Fibroblast of lung (primary cell): Measurements from ENCODE around the gene RETREG1. TPM values are rescaled to one million over a fixed set of nuclear protein-coding genes. Genes with fewer than 3 reads are reported as not detected.
A peak's percentile ranks its signal among the peaks of the same experiment; 100 is the strongest.

Experiments
- DNase-seq, 2 donors: peaks; one replicate each; pipeline versions ENCODE4 v3.0.0 to v3.0.0-alpha.2; 2010; ENCODE audit warnings: low read depth in 2 of 2
- H2AFZ ChIP-seq: 2 replicates; pipeline ENCODE4 v1.5.1; 2012; ENCODE audit warnings: low read length, control low read depth, inconsistent platforms
- H3K27ac ChIP-seq: 2 replicates; pipeline ENCODE4 v1.5.1; 2011; ENCODE audit warnings: low read length, control low read depth; ENCODE audit not compliant: insufficient read depth
- H3K27me3 ChIP-seq: 2 replicates; pipeline ENCODE4 v1.5.1; 2011; ENCODE audit warnings: mild to moderate bottlenecking, low read length; ENCODE audit not compliant: control insufficient read depth, insufficient read depth
- H3K36me3 ChIP-seq: 2 replicates; pipeline ENCODE4 v1.5.1; 2011; ENCODE audit warnings: low read length; ENCODE audit not compliant: control insufficient read depth, insufficient read depth
- H3K4me1 ChIP-seq: 2 replicates; pipeline ENCODE4 v1.5.1; 2011; ENCODE audit warnings: low read length; ENCODE audit not compliant: control insufficient read depth, insufficient read depth; ENCODE audit errors: extremely low read depth
- H3K4me2 ChIP-seq: 2 replicates; pipeline ENCODE4 v1.5.1; 2011; ENCODE audit warnings: low read length, control low read depth; ENCODE audit not compliant: insufficient read depth; ENCODE audit errors: extremely low read depth
- H3K4me3 ChIP-seq, 4 experiments: fragments of 200-600 bp in 1 of 4; sonication (generic) in 1 of 4; replicated peaks in 1 of 4; 2 replicates each; pipeline ENCODE4 v1.5.1; 2011 to 2016; ENCODE audit warnings: low read length in 4 of 4, low read depth in 3 of 4, mild to moderate bottlenecking in 3 of 4, control low read depth in 2 of 4, inconsistent platforms in 1 of 4, mixed read lengths in 1 of 4; ENCODE audit not compliant: insufficient read depth in 1 of 4; ENCODE audit errors: control extremely low read depth in 1 of 4
- H3K79me2 ChIP-seq: 2 replicates; pipeline ENCODE4 v1.5.1; 2012; ENCODE audit warnings: mild to moderate bottlenecking, low read length, inconsistent platforms; ENCODE audit not compliant: control insufficient read depth, insufficient read depth
- H3K9ac ChIP-seq: 2 replicates; pipeline ENCODE4 v1.5.1; 2011; ENCODE audit warnings: mild to moderate bottlenecking, low read length, control low read depth; ENCODE audit not compliant: insufficient read depth
- H3K9me3 ChIP-seq: 2 replicates; pipeline ENCODE4 v1.5.1; 2012; ENCODE audit warnings: low read depth, low read length; ENCODE audit not compliant: control insufficient read depth, insufficient read depth
- H4K20me1 ChIP-seq: 2 replicates; pipeline ENCODE4 v1.5.1; 2011; ENCODE audit warnings: low read length; ENCODE audit not compliant: control insufficient read depth, insufficient read depth; ENCODE audit errors: extremely low read depth
- CTCF ChIP-seq, 2 donors: IDR thresholded peaks in 1 of 2; conservative IDR thresholded peaks in 1 of 2; 1 replicate in 1 of 2; 2 replicates in 1 of 2; pipeline ENCODE4 v1.5.1; 2011 to 2012; ENCODE audit warnings: low read length in 2 of 2, control low read depth in 1 of 2, inconsistent platforms in 1 of 2, low read depth in 1 of 2, mild to moderate bottlenecking in 1 of 2
- EZH2 ChIP-seq: IDR thresholded peaks from 2 replicates; pipeline ENCODE4 v1.5.1; 2012; ENCODE audit warnings: low read length, control low read depth, mild to moderate bottlenecking; ENCODE audit errors: missing control alignments
- polyA minus RNA-seq: library from RNA; depleted of rRNA, polyadenylated mRNA; stranded (reverse); fragments of >200 nt; gene quantifications from 2 replicates; pipeline ENCODE4 v1.2.3, GENCODE V29; 2011; ENCODE audit warnings: low replicate concordance
- polyA plus RNA-seq, 2 donors: library from polyadenylated mRNA; depleted of rRNA in 1 of 2; stranded (reverse) in 1 of 2; unstranded in 1 of 2; fragments of >200 nt; gene quantifications; 2 replicates each; pipeline ENCODE4 v1.2.1, GENCODE V29; 2011 to 2012; ENCODE audit warnings: missing spikeins in 1 of 2
- total RNA-seq: library from RNA; depleted of rRNA; stranded (reverse); fragments of >200 nt; gene quantifications from 2 replicates; pipeline ENCODE4 v1.2.1, GENCODE V29; 2014

The RETREG1 gene
- total RNA-seq: 0.51 and 0.99 TPM in 2 replicates
- polyA plus RNA-seq: 0.19 and 0.41 TPM in 2 replicates
- polyA plus RNA-seq (2012): 0.08 and 0.36 TPM in 2 replicates
- 0.20 and 0.30 TPM in 2 replicates for polyA minus RNA-seq

GRCh38 chr5:16616536-16617273 is at the start of gene RETREG1:
TSS of gene RETREG1 (minus strand) at chr5:16616997. CDS start at chr5:16616971, 26 bp downstream.
- H3K9ac ChIP-seq: no peak within 1 kb of the TSS
- H4K20me1 ChIP-seq: no peaks in the 10 kb centered on the region
- H3K36me3 ChIP-seq: no peaks in the 10 kb centered on the region
- no peaks in the 10 kb centered on the region for H3K9me3 ChIP-seq
- H3K4me1 ChIP-seq: peaks cover 2% of the 10 kb centered on the region
- no peak within 1 kb of the TSS for H3K27ac ChIP-seq
- no peaks in the 10 kb centered on the region for H3K79me2 ChIP-seq
- H3K4me3 ChIP-seq: peak within 1 kb of the TSS; percentile 35 to 62 (median 50)
- peak within 1 kb of the TSS; percentile 77 for H3K4me2 ChIP-seq
- H3K27me3 ChIP-seq: peaks cover 20% of the 10 kb centered on the region
- H2AFZ ChIP-seq: peak within 1 kb of the TSS; percentile 45
- no peak for TF ChIP-seq CTCF (conservative IDR thresholded peaks at IDR 0.05 in 1 of 2, IDR thresholded peaks at IDR 0.05 in 1 of 2; ENCODE audit: low read depth in 1 of 2, low read length in 2 of 2)
- no peak for TF ChIP-seq EZH2
- peak in 1 of 2 donors; percentile 29 for DNase-seq

GRCh38 chr5:16666130-16666882 is 49.5 kb upstream of the RETREG1 start:
- Histone ChIP-seq H3K27me3 (no peaks in the 10 kb centered on the region), H3K4me2 (no peak overlapping the region), H3K9me3 (no peaks in the 10 kb centered on the region), H3K9ac (no peak overlapping the region), H3K79me2 (no peaks in the 10 kb centered on the region), H3K4me1 (peaks cover 4% of the 10 kb centered on the region), H2AFZ (no peak overlapping the region), H4K20me1 (no peaks in the 10 kb centered on the region), H3K36me3 (peaks cover 21% of the 10 kb centered on the region), H3K4me3 (no peak overlapping the region), H3K27ac (no peak overlapping the region)
- TF ChIP-seq EZH2 (no peak), CTCF (conservative IDR thresholded peaks at IDR 0.05 in 1 of 2, IDR thresholded peaks at IDR 0.05 in 1 of 2; ENCODE audit: low read depth in 1 of 2, low read length in 2 of 2) (no peak)
- DNase-seq: no peak

- Histone ChIP-seq H3K9me3 (no peaks in the 10 kb centered on the region), H3K79me2 (no peaks in the 10 kb centered on the region), H3K4me3 (no peak overlapping the region), H3K27ac (no peak overlapping the region), H3K9ac (no peak overlapping the region), H4K20me1 (no peaks in the 10 kb centered on the region), H3K27me3 (no peaks in the 10 kb centered on the region), H2AFZ (no peak overlapping the region), H3K36me3 (peaks cover 19% of the 10 kb centered on the region), H3K4me1 (peaks cover 4% of the 10 kb centered on the region), H3K4me2 (no peak overlapping the region)
- no peak for TF ChIP-seq CTCF (conservative IDR thresholded peaks at IDR 0.05 in 1 of 2, IDR thresholded peaks at IDR 0.05 in 1 of 2; ENCODE audit: low read depth in 1 of 2, low read length in 2 of 2)
- no peak for TF ChIP-seq EZH2
- DNase-seq: peak in 1 of 2 donors; percentile 28
These were observed 48.8 kb upstream of the RETREG1 start for GRCh38 chr5:16665601-16666000.
